Lower leg skin (tissue), 4 donors: ENCODE measurements around the gene LZTR1. TPM values are rescaled to one million over a fixed set of nuclear protein-coding genes. Genes with fewer than 3 reads are reported as not detected.

Experiments
- DNase-seq, 2 donors: peaks; one replicate each; pipeline ENCODE4 v3.0.0-alpha.2; 2019; ENCODE audit warnings: low spot score in 2 of 2
- H3K4me3 ChIP-seq: fragments of 200-600 bp; sonication (generic); 2 replicates; pipeline ENCODE4 v1.5.1; 2017; ENCODE audit warnings: mild to moderate bottlenecking, low read depth; ENCODE audit not compliant: poor library complexity, severe bottlenecking
- CTCF ChIP-seq, 3 donors: fragments of 450-650 bp; IDR thresholded peaks; one replicate each; pipeline ENCODE4 v1.5.1; 2016; ENCODE audit warnings: antibody characterized with exemption in 3 of 3, mild to moderate bottlenecking in 3 of 3, moderate library complexity in 2 of 3
- POLR2A ChIP-seq, 2 donors: fragments of 450-650 bp; IDR thresholded peaks; one replicate each; pipeline ENCODE4 v1.6.1; 2016 to 2017; ENCODE audit warnings: antibody characterized with exemption in 2 of 2, mild to moderate bottlenecking in 1 of 2, moderate library complexity in 1 of 2
- WGBS, 2 donors: methylation state at CpG; one replicate each; pipeline ENCODE4 v1.1.5; 2018; 5-methylcytosine and 5-hydroxymethylcytosine counted together
- intact Hi-C: fragments of 100-400 bp; cut with DNase I; formaldehyde crosslinking; loops from one replicate; pipeline ENCODE4 v1.15.0; 2023; ENCODE audit warnings: low total_unique reads
- total RNA-seq, 4 donors: library from RNA; depleted of rRNA; stranded (reverse); fragments of >200 nt; gene quantifications; one replicate each; pipeline ENCODE4 v1.1.0, GENCODE V29; 2016

LZTR1 gene
- total RNA-seq, 4 donors from 2014 or later, result 25.4 to 34.9 (median 28.4) TPM

- 67 to 78% methylated on average over 10 of the region's 10 CpGs for WGBS, 2 donors
- TF ChIP-seq CTCF (IDR thresholded peaks at IDR 0.05), result no peak
- no peak for DNase-seq
- no peak overlapping the region for H3K4me3 ChIP-seq
- intact Hi-C loops, result no loop called here
Measured at GRCh38 chr22:21022507-21022906, 40.4 kb downstream of the LZTR1 start.

GRCh38 chr22:21022955-21023614 is 41.0 kb downstream of the LZTR1 start:
- DNase-seq, result no peak
- 75 to 82% methylated on average over 13 of the region's 13 CpGs for WGBS, 2 donors
- intact Hi-C loops, result no loop called here
- TF ChIP-seq POLR2A (IDR thresholded peaks at IDR 0.05) (no peak), CTCF (IDR thresholded peaks at IDR 0.05) (no peak)
- no peak overlapping the region for H3K4me3 ChIP-seq

GRCh38 chr22:21025266-21025665 is 43.2 kb downstream of the LZTR1 start:
- H3K4me3 ChIP-seq, result no peak overlapping the region
- DNase-seq, result no peak
- intact Hi-C loops, result loop anchor here (5.0 kb wide), 1 partner anchor 1687 kb away; no protein-coding TSS in a partner anchor
- TF ChIP-seq CTCF (IDR thresholded peaks at IDR 0.05), result no peak
- TF ChIP-seq POLR2A (IDR thresholded peaks at IDR 0.05), result no peak
- 52 to 54% methylated on average over 8 of the region's 8 CpGs for WGBS, 2 donors

- H3K4me3 ChIP-seq, result no peak overlapping the region
- intact Hi-C loops, result loop anchor here (5.0 kb wide), 1 partner anchor 1686 kb away; no protein-coding TSS in a partner anchor
- WGBS, 2 donors, result 75 to 79% methylated on average over 14 to 22 of the region's 27 CpGs
- DNase-seq, result no peak
- TF ChIP-seq POLR2A (IDR thresholded peaks at IDR 0.05) (no peak), CTCF (IDR thresholded peaks at IDR 0.05) (no peak)
Measured at GRCh38 chr22:21025763-21026755, 44.0 kb downstream of the LZTR1 start.

DNA sequence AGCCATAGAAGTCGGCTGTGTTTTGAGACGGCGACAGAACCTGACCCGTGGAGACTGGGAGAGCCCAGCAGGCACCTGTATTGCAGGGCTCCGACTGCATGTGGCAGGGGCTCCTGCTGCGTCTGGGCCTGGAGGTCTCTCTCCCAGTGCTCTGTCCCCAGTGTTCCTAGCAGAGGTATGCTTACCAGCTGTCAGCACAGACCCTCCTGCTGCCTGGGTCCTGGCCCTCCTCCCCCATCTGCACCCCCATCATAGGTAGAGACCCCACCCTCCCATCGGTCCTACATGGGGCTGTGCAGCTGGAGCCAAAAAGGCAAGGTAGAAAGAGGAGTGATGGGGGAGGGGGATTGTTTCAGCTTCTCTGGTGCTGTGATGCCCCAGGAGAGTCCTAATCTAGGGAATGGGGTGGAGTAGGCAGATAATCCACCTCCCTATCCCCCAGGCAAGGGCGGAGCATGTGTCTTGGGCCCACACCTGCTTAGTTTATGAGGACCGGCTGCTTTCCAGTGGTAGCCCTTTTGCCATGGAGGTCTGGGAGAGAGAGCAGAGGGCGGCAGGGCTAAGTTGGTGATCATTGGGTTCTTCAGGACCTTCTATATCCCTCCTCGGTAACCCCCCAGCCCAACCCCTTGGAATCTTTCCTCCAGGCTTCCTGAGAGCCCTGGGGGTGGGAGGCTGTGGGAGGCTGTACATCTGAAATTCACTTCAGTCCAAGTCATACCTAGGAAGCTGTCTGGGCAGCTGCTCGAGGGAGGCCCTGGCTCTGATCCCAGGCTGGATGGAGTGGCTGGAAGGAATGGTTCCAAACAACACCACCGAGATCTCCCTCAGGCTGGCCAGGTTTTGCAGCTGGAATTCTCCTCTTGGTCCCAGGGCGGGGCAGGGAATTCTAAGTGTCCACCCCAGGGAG is 44.9 kb downstream of the LZTR1 start:
- TF ChIP-seq CTCF (IDR thresholded peaks at IDR 0.05) (no peak), POLR2A (IDR thresholded peaks at IDR 0.05) (no peak)
- no peak for DNase-seq
- WGBS, 2 donors, result 62 to 68% methylated on average over 14 of the region's 14 CpGs
- intact Hi-C loops, result loop anchor here (5.0 kb wide), 1 partner anchor 1685 kb away; no protein-coding TSS in a partner anchor
- no peak overlapping the region for H3K4me3 ChIP-seq
